SH-SY5Y (cell line): ENCODE results near the gene GPR42.

Source experiments
- GATA2 ChIP-seq: IDR thresholded peaks from 2 replicates; pipeline ENCODE4 v1.6.1; 2011; ENCODE audit warnings: mild to moderate bottlenecking, low read depth, low read length
- GATA3 ChIP-seq: IDR thresholded peaks from 2 replicates; pipeline ENCODE4 v1.6.1; 2011; ENCODE audit warnings: low read depth, mild to moderate bottlenecking, low read length, moderate library complexity

- TF ChIP-seq GATA2 (no peak), GATA3 (no peak)
Observed at GRCh38 chr19:35419046-35419445, 48.2 kb downstream of the GPR42 start.
